Hematopoietic multipotent progenitor cell treated with erythropoietin and hydrocortisone succinate and interleukin-3 and kit ligand, for 6 days (in vitro differentiated cells): ENCODE data around the gene NSMF.
"Not testable (repeated sequence)": the region's sequence is repeated elsewhere in the genome, so short reads cannot be mapped to it uniquely, and the experiment has no call there.

Experiments used
- DNase-seq: peaks from one replicate; pipeline ENCODE4 v3.0.0-alpha.2; 2015

The NSMF gene

DNA sequence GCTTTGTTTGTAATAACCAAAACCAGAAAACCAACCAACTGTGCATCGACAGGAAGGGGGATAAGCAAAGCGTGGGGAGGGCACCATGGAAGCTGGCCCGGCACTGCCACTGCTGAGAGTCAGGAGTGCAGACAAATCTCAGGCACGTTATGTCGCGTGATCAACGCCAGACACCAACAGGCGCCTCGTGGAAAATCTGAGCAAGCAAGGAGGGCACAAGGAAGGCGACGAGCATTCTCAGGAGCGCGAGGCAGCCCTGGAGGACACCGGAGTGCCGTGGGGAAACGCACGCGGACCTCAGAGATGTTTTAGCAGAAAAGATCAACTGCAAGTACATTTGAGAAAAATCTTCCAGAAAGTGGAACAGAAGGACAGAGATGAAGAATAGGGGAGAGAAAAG, 15.1 kb upstream of the NSMF start:
- no peak for DNase-seq

DNA sequence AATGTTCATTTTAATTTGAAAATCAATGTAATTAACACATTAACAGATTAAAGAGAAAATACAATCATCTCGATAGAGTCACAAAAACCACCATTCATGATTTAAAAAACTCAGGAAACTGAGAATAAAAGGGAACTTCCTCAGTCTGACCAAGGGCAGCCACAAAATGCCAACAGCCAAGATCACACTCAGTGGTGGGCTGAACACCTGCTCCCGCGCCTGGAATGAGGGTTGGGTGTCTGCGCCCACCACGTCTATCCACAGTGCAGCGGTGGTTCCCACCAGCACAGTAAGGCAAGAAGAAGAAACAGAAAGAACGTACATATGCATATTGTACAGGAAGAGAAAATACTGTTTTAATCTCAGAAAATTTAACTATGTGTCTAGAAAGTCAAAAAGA, 11.7 kb upstream of the NSMF start:
- no peak for DNase-seq

DNA sequence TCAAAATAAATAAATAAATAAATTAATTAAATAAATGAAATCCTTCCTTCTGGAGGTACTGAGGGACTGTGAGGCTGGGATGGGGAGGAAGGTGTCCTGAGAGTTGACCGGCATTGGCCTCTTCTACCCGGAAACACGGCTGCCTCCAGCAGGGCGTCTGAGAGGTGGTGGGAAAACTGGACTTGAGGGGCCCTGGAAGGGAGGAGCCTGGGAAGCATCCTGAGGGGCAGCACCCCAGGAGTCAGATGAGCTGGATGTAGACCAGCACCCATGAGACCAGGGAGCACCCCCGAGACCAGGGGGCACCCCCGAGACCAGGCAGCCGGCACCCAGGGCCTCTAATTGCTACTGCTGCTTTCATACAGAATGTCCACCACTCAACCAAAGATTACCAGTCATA, 8.8 kb upstream of the NSMF start:
- no peak for DNase-seq

DNA sequence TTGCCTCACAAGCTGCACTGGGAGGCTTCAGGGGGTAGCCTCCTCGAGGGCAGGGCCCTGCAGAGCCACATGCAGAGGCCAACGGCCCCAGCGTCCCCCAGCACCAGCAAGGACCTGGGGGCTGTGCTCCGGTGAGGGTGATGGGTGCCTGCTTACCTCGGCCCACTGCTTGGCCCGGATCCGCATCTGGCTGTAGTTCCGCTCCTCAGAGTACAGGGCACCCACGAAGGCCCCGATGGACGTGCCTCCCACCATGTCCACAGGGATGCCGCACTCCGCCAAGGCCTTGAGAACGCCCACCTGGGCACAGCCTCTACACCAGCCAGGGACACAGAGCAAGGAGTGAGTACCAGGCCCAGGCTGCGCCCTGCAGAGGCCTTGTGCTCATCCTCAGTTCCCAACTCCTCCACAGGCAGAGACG, 8.0 kb upstream of the NSMF start:
- no peak for DNase-seq

DNA sequence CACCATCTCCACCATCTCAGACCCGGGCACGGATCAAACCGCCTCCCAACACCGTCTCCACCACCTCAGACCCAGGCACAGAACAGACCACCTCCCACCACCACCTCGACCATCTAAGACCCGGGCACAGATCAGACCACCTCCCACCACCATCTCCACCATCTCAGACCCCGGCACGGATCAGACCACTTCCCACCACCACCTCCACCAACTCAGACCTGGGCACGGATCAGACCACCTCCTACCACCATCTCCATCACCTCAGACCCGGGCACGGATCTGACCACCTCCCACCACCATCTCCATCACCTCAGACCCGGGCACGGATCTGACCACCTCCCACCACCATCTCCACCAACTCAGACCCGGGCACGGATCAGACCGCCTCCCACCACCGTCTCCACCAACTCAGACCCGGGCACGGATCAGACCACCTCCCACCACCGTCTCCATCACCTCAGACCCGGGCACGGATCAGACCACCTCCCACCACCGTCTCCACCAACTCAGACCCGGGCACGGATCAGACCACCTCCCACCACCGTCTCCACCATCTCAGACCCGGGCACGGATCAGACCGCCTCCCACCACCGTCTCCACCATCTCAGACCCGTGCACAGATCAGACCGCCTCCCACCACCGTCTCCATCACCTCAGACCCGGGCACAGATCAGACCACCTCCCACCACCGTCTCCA, 7.4 kb upstream of the NSMF start:
- not testable (repeated sequence) for DNase-seq

DNA sequence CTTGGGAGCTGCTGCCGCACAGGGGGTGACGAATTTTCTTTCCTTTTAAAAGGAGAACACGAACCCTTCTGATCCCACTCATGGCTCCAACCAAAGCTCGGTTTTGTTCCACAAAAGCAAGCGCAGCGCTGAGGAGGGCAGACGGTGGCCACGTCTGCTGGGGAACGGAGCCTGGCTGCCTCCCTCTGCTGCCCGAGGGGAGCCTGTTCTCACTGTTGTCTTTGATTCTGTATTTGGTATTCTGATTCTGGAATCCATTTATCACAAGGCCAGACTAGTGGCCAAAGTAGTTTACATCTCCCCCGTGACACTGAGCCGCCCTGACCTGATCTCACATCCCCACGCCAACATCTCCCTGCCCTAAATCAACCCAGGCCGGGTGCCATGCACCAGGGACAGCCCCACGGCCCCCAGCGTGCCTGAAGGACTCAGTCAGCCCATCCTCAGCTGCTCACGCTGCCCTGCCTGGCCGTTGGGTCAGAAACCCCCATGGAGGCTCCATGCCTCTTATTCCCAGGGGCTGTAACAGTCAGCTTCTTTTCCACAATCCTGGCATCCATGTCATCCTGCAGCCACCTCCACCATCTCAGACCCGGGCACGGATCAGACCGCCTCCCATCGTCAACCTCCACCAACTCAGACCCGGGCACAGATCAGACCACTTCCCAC, 6.7 kb upstream of the NSMF start:
- no peak for DNase-seq

DNA sequence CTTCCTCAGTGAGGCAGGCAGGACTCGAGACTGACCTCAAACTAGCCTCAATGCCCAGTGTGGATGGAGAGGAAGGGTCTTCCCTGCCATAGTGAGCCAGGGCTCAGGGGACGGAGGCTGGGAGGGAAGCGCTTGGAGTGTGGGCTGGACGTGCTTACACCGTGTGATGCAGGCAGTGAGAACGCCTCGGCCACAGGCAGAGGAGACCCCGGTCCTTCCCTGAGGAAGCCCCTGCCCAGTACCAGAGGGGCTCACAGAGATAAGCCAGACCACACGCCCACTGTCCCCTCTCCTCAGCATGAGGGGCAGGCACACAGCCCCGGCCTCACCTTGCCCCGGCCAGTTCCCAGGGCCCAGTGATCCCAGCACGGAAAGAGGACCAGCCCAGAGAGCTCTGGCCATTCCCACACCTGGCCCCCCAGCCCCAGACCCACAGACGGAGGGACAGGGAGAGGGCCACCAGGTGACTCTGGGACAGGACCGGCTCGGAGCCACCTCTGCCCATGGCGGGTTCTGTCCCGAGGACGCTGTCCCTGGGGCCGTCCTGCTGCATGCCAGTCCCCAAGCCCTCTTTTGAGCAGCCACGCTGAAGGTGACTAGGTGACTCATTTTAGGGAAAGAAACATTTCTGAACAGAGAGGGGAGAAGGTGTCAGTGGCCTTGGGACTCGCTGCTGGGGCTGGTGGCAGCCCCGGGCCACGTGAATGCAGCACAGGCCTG, 6.0 kb upstream of the NSMF start:
- no peak for DNase-seq

DNA sequence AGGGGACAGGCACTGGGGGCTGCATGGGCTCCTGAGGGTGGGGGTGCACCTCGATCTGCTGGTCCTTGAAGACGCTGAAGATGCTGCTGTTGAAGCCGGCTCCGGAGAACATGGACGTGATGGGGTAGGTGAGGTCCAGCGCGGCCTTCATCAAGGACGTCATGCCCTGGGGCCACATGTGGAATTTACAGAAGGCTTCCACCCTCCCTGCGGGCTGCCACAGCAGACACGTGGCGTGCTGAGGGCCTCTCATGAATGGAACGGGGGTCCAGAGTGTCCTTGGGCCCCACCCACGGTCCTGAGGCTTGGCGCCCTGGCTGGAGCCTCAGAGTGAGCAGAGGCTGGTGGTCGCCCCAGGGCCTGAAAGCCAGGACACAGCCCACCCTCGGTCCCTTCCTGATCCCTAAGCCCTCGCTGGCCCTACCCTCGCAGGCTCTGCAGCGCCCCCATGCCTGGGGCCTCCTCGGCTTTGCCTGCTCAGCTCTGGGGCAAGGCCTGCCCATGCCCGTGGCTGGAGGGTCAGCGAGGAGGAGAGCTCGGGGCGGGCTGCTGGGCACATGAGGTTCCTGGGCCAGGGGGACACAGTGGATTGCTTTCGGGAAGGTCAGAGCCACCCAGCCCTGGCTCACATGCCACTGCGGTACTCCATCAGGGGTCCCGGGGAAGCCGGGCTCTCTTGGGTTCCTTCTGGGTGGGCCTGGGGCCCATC, 5.3 kb upstream of the NSMF start:
- DNase-seq: no peak

DNA sequence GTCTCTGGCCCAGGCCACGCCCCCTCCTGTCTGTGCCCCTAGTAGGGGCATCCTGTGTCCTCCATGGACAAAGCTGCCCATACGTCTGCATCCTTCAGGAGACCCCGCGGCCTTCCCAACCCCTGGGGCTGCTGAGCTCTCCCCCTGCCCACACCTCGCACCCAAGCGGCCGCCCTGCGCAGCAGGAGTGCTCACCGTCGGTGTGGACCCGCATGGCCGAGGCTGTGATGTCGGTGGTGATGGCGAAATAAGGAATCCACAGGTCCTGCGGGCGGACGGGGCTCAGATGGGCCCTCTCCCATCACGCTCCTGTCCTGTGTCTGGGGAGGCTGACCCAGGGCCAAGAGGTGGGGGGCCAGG, 4.8 kb upstream of the NSMF start:
- no peak for DNase-seq

DNA sequence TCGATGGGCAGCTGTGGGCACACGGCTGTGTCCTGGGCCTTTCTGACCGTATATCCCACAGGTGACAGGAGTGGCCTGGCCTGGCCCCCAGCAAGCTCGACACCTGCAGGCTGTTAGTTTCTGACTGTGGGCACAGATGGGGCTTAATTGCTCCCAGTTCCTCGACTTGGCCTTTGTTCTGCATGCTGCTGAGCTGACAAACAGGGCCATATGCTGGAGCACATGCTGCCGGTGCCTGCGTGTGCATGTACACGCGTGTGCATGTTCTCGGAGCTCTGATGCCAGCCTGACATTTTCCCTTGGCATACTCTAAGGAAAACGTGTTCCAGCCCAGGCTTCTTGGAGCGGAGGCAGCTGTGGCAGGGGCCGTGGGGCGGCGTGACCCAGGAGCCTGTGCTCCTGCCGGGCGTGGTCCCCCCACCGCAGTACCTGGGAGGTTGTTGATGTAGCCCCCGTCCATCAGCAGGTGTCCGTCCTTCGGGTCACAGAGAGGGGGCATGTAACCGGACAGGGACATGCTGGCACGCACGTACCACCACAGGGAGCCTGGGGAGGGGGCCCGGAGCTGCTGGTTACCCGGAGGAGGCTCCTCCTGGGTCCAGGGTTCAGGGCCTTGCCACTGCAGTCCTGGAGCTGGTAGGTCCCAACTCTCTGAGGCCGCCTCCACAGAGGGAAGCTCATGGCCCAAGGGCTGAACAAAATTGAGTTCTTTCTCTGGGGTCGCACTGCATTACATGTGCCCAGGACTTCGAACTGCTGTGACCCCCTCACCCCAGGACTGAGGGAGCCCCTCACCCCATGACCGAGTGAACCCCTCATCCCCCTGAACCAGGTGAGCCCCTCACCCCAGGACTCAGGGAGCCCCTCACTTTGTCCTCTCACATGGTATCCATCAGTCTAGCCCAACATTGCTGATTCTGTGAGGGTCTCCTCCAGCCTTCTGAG, 4.1 kb upstream of the NSMF start:
- no peak for DNase-seq

DNA sequence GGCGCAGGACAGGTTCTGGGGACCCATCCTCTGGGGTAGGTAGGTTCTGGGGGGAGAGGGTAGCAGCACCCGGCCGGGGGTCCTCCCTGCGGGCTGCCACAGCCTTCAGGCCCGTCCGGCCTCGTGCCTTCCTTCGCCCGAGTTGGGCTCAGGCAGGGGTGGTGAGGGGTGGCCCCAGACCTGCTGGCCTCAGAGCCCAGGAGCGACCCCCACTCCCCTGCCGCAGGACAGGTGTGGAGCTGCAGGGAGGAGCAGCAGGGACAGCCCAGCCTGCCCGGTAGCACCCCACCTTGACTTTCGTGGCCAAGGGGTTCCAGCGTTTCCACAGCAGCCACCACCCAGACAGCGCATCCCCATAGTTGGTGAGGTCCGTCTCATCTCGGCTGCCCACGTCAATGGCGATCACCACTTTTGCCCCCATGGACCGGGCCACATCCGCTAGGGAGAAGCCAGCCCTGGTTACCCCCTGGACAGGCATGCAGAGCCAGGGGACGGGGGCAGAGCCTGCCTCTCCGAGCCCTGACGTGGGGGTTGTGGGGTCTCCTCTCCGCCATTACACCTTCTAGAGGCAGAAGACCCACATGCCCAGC, 3.4 kb upstream of the NSMF start:
- DNase-seq: no peak

DNA sequence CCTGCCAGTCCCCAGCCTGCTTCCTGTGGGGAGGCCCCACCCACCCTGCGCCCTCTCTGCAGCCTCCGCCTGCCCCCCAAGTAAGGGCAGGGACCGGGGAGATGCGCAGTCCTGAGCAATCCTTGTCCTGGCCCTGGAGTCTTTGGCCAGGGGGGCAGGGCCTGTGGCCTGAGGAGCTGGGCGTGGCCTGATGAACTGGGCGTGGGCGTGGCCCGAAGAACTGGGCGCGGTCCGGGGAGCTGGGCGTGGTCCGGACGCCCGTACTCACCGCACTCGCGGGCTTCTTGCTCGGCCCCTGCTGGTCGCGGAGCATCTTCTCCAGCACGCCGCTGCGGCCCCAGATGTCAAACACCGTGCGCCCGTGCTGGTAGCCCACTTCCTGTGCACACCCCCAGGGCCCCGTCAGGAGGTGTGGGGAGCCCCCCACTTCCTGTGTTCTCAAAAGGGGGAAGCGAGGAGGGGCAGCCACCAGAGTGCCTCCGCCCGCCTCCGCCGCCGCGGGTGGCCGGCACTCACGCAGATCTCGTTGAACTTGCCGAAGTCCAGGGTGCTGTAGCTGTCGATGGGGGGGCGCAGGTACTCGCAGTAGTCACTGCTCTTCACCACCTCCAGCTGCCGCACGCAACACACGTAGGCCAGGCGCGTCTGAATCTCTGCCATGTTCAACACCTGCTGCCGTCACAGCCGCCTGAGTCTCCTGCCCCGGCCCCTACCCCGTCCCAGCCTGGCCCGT, 2.7 kb upstream of the NSMF start:
- DNase-seq: peak; percentile 95

DNA sequence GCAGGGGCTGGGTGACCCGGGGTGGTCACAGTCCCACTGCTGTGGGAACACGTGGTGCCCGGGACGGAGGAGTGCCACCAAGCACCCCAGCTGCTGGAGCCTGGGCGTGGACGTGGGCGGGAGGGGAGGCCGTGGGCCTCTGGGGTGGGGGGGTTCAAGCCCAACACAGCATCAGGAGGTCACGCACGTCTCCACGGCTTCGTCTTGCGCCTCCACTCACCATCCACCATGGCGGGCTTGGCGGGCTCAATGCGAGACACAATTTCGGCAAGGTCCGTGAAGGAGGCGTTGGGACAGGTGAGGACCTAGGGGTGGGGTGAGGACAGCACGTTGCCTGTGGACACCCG, 2.2 kb upstream of the NSMF start:
- no peak for DNase-seq

DNA sequence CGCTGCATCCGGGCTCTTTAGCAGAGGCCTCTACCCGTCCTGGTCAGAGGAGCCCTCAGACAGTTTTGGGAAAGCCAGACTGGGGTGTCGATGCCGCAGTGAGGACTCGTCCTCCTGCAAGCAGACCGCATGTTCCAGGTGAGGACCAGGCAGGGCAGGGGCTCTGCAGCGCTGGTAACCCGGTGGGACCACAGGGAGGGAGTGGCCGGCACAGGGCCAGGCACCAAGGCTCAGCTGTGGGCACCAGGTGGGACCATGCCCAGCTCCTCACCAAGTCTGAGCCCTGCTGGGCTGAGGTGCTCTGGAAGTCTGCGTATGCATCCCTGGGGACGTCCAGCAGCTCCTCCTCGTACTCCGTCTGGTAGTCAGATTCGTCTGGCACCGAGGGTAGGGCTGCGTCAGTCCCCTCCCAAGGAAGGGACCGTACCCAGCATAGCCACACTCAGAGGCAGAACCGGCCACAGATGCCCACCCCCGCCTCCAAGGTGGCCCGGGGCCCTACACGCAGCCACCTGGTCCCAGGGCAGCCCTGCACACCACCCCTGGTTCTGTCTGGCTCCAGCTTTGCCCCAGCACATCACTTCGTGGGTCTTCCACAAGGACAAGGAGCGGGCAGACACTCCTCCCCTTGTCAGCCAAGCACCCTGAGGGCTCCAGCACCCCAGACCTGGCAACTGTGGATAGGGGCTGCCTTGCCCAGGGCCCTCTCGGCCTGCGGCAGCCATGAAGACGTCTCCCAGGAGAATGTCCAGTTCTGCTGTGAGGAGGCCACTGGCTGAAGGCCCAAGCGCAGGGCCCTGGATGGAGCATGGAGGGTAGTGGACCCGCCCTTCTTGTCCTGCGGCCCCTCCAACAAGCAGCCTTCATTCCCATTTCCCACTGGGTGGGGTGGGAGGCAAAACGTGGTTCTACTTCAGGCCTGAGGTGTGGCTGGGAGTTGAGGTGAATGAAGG, 1.5 kb upstream of the NSMF start:
- no peak for DNase-seq

DNA sequence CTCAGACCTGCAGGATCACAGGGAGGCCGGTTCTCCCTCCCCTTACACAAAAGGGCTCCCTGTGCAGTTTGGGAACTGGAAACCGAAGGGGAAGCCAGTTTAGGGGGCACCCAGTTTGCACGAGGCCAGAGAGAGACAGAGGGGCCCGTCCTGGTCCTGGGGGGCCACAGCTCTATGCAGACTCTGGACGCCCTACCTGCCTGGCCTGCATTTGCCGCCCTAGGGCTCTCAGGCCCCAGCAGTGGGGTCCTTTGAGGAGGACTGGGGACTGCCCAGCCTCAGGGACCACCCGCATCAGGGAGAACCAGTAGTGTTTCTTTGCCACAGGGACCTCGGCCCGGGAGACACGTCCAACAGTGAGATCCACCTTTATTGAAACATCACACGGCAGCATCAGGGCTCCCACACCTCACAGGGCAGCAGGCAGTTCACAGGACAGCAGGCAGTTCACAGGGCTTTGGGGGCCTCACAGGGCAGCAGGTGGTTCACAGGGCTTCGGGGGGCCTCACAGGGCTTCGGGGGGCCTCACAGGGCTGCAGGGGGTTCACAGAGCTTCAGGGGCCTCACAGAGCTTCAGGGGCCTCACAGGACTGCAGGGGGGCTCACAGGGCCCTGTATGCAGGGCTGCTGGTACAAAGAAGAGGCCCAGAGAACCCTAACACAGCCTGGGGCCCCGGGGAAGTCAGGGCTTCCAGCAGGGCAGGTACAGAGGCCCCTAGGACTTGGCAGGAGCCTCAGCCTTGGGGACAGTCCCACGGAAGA, 648 bp upstream of the NSMF start:
- DNase-seq: peak; percentile 35

DNA sequence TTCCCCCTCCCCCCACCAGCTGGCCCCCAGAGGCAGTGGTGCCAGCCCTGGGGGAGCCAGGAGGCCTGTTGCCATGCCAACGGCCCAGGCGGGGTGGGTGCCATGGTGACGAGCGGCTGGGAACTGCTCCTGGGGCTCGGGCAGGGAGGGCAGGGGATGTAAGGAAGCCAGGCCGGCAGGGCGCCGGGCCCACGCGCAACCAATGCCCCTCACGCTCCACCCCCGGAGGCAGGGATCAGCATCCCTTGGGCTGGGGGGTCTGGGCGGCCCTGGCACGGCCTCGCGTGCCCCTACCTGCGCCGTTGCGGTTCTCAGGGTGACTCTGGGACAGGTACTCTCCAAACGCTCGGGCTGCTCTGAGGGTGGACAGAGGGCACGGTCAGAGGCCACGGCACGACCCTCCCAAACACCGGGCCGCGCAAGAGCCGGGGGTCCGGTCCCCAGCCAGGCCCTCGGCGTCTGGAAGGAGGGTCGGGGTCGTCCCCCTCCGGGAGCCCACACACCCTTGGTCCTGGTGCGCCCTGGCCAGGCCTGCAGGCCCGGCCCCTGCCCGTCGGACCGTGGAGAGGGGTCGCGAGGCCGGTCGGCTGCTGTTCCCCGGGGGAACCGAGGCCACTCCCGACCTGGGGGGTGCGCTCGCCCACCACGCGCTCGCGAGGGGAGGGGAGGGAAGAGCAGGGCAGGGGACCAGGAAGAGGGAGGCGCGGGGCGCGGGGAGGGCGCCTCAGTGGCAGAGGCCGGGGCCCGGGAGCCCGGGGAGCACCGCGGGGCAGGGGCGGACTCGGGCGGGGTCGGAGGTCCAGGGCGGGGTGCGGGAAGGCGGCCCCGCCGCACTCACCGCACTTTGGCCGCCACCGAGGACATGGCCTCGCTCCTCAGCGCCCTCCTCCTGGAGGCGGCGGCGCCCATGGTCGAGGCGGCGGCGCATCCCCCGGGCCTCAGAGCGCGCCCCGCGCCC, 661 bp downstream of the NSMF start:
- DNase-seq: peak; percentile 35

DNA sequence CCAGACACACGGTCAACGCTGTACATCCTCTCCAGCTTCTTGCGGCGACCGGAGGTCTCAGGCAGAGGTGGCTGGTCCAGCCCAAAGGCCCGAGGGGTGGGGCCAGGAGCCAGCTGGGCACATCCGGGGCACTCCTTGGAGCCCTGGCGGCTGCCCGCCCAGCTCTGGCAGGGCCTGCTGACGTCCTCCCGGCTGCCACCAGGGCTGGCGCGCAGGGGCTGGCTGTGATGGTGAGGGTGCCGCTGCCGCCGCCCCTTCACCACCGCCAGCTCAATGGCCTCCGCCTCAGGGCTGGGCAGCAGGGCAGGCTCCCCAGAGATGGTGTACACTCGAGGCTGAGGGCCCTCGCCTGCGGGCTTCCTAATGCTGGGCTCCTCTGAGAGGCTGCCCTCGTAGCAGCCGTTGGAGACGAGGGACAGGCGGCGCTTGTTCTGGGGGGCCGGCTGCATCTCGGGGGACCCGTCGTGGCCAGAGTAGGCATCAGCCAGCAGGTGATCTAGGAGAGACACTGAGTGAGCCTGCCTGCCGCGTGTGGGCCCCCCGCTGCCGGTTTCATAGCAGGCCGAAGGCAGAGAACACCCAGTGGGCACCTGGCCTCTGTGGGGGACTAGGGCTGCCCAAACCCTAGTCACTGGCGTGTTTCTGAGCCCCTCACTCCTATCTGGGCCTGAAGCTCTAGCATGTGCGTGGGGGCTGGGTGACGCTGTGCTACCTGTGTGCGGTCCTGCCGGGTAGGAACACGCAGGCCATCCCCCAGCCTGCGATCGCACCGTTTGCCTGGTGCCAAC, 1.5 kb downstream of the NSMF start:
- DNase-seq: no peak
